HepG2 (cell line): ENCODE results near the gene LRBA. TPM values are rescaled to one million over a fixed set of nuclear protein-coding genes. Genes with fewer than 3 reads are reported as not detected.
A peak's percentile ranks its signal among the peaks of the same experiment; 100 is the strongest.
"Not testable (repeated sequence)": the region's sequence is repeated elsewhere in the genome, so short reads cannot be mapped to it uniquely, and the experiment has no call there.

Experiments used
- ATAC-seq: fragments of 200-7000 bp; cut with Tn5 transposase; 3 replicates; pipeline ENCODE4 v1.9.1; 2020; ENCODE audit warnings: mild to moderate bottlenecking, moderate library complexity
- BruUV-seq: library from RNA; stranded (reverse); fragments of 400-500 nt; replicated peaks from 2 replicates; lab custom pipeline; 2021; lab: Mats Ljungman, UMichigan
- CTCF ChIA-PET: fragments of 300-600 bp; formaldehyde crosslinking; extraction: SDS; loops from one replicate; lab custom pipeline; 2021; ENCODE audit warnings: low total read pairs, inconsistent platforms, low intra/inter-chr PET ratio; lab: Yijun Ruan, JAX
- POLR2A ChIA-PET: fragments of 350-600 bp; sonication (Branson Sonifier 250); formaldehyde crosslinking; loops from one replicate; lab custom pipeline; 2020; ENCODE audit warnings: antibody characterized with exemption, inconsistent platforms; lab: Yijun Ruan, JAX
- DNase-seq: peaks from one replicate; pipeline ENCODE4 v3.0.0-alpha.2; 2015; ENCODE audit warnings: low spot score
- FAIRE-seq: peaks from 3 replicates; lab custom pipeline; 2011; peaks lifted over from hg19 to GRCh38; lab: Jason Lieb, UNC
- H2AFZ ChIP-seq: one replicate; pipeline ENCODE4 v1.6.1; 2011; ENCODE audit warnings: low read length, inconsistent platforms
- H3K27ac ChIP-seq: fragments of 300-600 bp; 3 replicates; pipeline ENCODE4 v1.8.0; 2011; ENCODE audit warnings: mixed run types, mild to moderate bottlenecking, mixed read lengths, low read length, inconsistent platforms; ENCODE audit not compliant: insufficient read depth; ENCODE audit errors: extremely low read length
- H3K27me3 ChIP-seq, 2 experiments: fragments of 200-600 bp in 1 of 2; 2 replicates in 1 of 2; 3 replicates in 1 of 2; pipeline versions ENCODE4 v1.6.0 to v1.8.0; 2011; ENCODE audit warnings: low read length in 2 of 2, mild to moderate bottlenecking in 2 of 2, moderate library complexity in 2 of 2, inconsistent platforms in 1 of 2; ENCODE audit not compliant: insufficient read depth in 2 of 2, control insufficient read depth in 1 of 2
- H3K36me3 ChIP-seq, 2 experiments: fragments of 200-600 bp in 1 of 2; replicated peaks in 1 of 2; 2 replicates in 1 of 2; 3 replicates in 1 of 2; pipeline versions ENCODE4 v1.5.1 to v1.8.0; 2011; ENCODE audit warnings: low read length in 2 of 2, inconsistent platforms in 1 of 2; ENCODE audit not compliant: insufficient read depth in 2 of 2, control insufficient read depth in 1 of 2
- H3K4me1 ChIP-seq: 2 replicates; pipeline ENCODE4 v1.5.1; 2012; ENCODE audit warnings: low read length, inconsistent platforms; ENCODE audit not compliant: insufficient read depth
- H3K4me2 ChIP-seq: 2 replicates; pipeline ENCODE4 v1.6.0; 2011; ENCODE audit warnings: low read depth, low read length, inconsistent platforms
- H3K4me3 ChIP-seq, 3 experiments: fragments of 200-600 bp in 1 of 3; sonication (generic), shearing (Covaris generic) in 1 of 3; replicated peaks in 1 of 3; 2 replicates each; pipeline ENCODE4 v1.5.1; 2011 to 2016; ENCODE audit warnings: low read length in 3 of 3, inconsistent platforms in 2 of 3, low read depth in 2 of 3, mild to moderate bottlenecking in 2 of 3, control low read depth in 1 of 3, mixed read lengths in 1 of 3; ENCODE audit not compliant: insufficient read depth in 1 of 3
- H3K79me2 ChIP-seq: one replicate; pipeline ENCODE4 v1.6.1; 2011; ENCODE audit warnings: low read length, inconsistent platforms; ENCODE audit not compliant: insufficient read depth
- H3K9ac ChIP-seq: 2 replicates; pipeline ENCODE4 v1.6.0; 2011; ENCODE audit warnings: mild to moderate bottlenecking, low read depth, low read length, inconsistent platforms; ENCODE audit not compliant: insufficient read depth
- H3K9me3 ChIP-seq: 2 replicates; pipeline ENCODE4 v1.5.1; 2012; ENCODE audit warnings: mild to moderate bottlenecking, low read length
- H4K20me1 ChIP-seq: 2 replicates; pipeline ENCODE4 v1.6.0; 2011; ENCODE audit warnings: inconsistent platforms, mild to moderate bottlenecking, low read length, moderate library complexity; ENCODE audit not compliant: insufficient read depth
- ATF5 ChIP-seq: sonication (generic); formaldehyde crosslinking; IDR thresholded peaks from 2 replicates; pipeline ENCODE4 v1.4.0; 2020; ENCODE audit warnings: mild to moderate bottlenecking, low read depth, missing genetic modification reagents
- ZBTB2 ChIP-seq: sonication (generic); formaldehyde crosslinking; IDR thresholded peaks from 2 replicates; pipeline ENCODE4 v1.8.0; 2022; ENCODE audit warnings: low read depth, missing genetic modification reagents
- WGBS: methylation state at CpG from one replicate; pipeline ENCODE4 v1.1.6; 2017; ENCODE audit warnings: low lambda C conversion rate; 5-methylcytosine and 5-hydroxymethylcytosine counted together
- in situ Hi-C: cut with HindIII; loops from 2 replicates; pipeline ENCODE4 v1.10.0; 2017; ENCODE audit warnings: low pct_unique_long_range_greater_than_20kb; ENCODE audit not compliant: extremely low pct_ligation_motif_present
- intact Hi-C: fragments of 100-400 bp; cut with micrococcal nuclease; formaldehyde crosslinking; loops from one replicate; pipeline ENCODE4 v1.10.0; 2022; ENCODE audit not compliant: unreplicated experiment
- polyA plus RNA-seq, 8 experiments: library from polyadenylated mRNA; depleted of rRNA in 3 of 8; stranded (reverse) in 7 of 8; unstranded in 1 of 8; fragments of >200 nt; fragmentation: Illumina TruSeq in 4 of 8; extraction: Trizol in 4 of 8; gene quantifications; 2 replicates each; pipeline versions ENCODE4 v1.2.1 to v1.2.3, GENCODE V29; 2011 to 2016; ENCODE audit warnings: low read depth in 4 of 8, missing spikeins in 1 of 8, mixed read lengths in 1 of 8; ENCODE audit not compliant: insufficient read depth in 1 of 8
- total RNA-seq, 5 experiments: library from RNA; depleted of rRNA; stranded (reverse); fragments of >200 nt; fragmentation: Illumina TruSeq; extraction: Trizol; gene quantifications; 2 replicates each; pipeline ENCODE4 v1.2.3, GENCODE V29; 2016; ENCODE audit warnings: low read depth in 1 of 5

The LRBA gene
- total and polyA plus RNA-seq, 2 of the 13 experiments (the other 11 are each of a cell fraction or from before 2014, with no cell fraction given), result 21.0 to 37.2 TPM

- Histone ChIP-seq H3K9me3 (no peaks in the 10 kb centered on the region), H3K27me3 (no peaks in the 10 kb centered on the region), H3K4me3 (no peak overlapping the region), H2AFZ (no peak overlapping the region), H3K4me1 (no peaks in the 10 kb centered on the region), H3K9ac (no peak overlapping the region), H3K4me2 (no peak overlapping the region), H4K20me1 (no peaks in the 10 kb centered on the region), H3K79me2 (no peaks in the 10 kb centered on the region), H3K27ac (no peak overlapping the region), H3K36me3 (no peaks in the 10 kb centered on the region)
- TF ChIP-seq ZBTB2 (CRISPR knock-in tag), result no peak
- TF ChIP-seq ATF5 (CRISPR knock-in tag), result no peak
- FAIRE-seq, result no peak
- intact Hi-C loops, result no loop called here
- ChIA-PET CTCF (no interaction called here), POLR2A (no interaction called here)
- no peak for DNase-seq
- ATAC-seq, result no peak
- TSS peak; percentile 27 for BruUV-seq
- in situ Hi-C loops, result no loop called here
- 100% methylated on average over 1 of the region's 1 CpG for WGBS
Measured at GRCh38 chr4:150662686-150663085, 352.4 kb downstream of the LRBA start.

GRCh38 chr4:150661551-150661950 lies 353.5 kb downstream of the LRBA start:
- H3K27ac ChIP-seq, H3K4me2 ChIP-seq, DNase-seq, H3K27me3 ChIP-seq, H3K4me1 ChIP-seq, H3K79me2 ChIP-seq, H3K9me3 ChIP-seq, ATAC-seq, POLR2A ChIA-PET, H3K36me3 ChIP-seq, CTCF ChIA-PET, H3K9ac ChIP-seq, FAIRE-seq, BruUV-seq, intact Hi-C loops, H4K20me1 ChIP-seq, H2AFZ ChIP-seq, H3K4me3 ChIP-seq, in situ Hi-C loops: not testable (repeated sequence)
- 95% methylated on average over 6 of the region's 6 CpGs for WGBS
